ENCODE measurements around the gene PRR30.

Gene PRR30

GRCh38 chr2:27158468-27158867 lies 19.3 kb upstream of the PRR30 start:
- peaks cover 32% of the 10 kb centered on the region for H3F3A ChIP-seq (ENCODE audit: insufficient read depth, low read length)
- H3K27me3 ChIP-seq (replicated peaks; ENCODE audit: insufficient read depth, low read length) = no peaks in the 10 kb centered on the region
- no peaks in the 10 kb centered on the region for H3K9me3 ChIP-seq (replicated peaks; ENCODE audit: insufficient read depth, low read length)
- H3K4me1 ChIP-seq (ENCODE audit: low read length) = peaks cover 51% of the 10 kb centered on the region
- no peaks in the 10 kb centered on the region for H3K36me3 ChIP-seq (replicated peaks; ENCODE audit: insufficient read depth, low read length)
- no peaks in the 10 kb centered on the region for H3K9me2 ChIP-seq (replicated peaks; ENCODE audit: insufficient read depth, low read length)
- H3K79me2 ChIP-seq (ENCODE audit: low read length) = no peaks in the 10 kb centered on the region
- no peak overlapping the region for H3K4me2 ChIP-seq (ENCODE audit: low read depth, low read length)
- H3K9ac ChIP-seq (ENCODE audit: low read length) = no peak overlapping the region
- DNase-seq = no peak
- TF ChIP-seq CTCF (IDR thresholded peaks at IDR 0.05; ENCODE audit: low read length) (no peak), EZH2 (optimal IDR thresholded peaks at IDR 0.05; ENCODE audit: low read depth, low read length) (no peak), EZH2phosphoT487 (IDR thresholded peaks at IDR 0.05; ENCODE audit: low read length) (no peak)
- no peak overlapping the region for H3K4me3 ChIP-seq (ENCODE audit: low read length)
- no peak overlapping the region for H3K27ac ChIP-seq (ENCODE audit: low read length)
- H2AFZ ChIP-seq (ENCODE audit: low read length) = no peak overlapping the region
- no peaks in the 10 kb centered on the region for H4K20me1 ChIP-seq (ENCODE audit: insufficient read depth, low read length)

- Histone ChIP-seq H3K4me1 (ENCODE audit: low read length) (peaks cover 46% of the 10 kb centered on the region), H3K4me2 (ENCODE audit: low read depth, low read length) (no peak overlapping the region), H3F3A (ENCODE audit: insufficient read depth, low read length) (peaks cover 30% of the 10 kb centered on the region), H3K9me3 (replicated peaks; ENCODE audit: insufficient read depth, low read length) (no peaks in the 10 kb centered on the region), H3K36me3 (replicated peaks; ENCODE audit: insufficient read depth, low read length) (no peaks in the 10 kb centered on the region), H3K27ac (ENCODE audit: low read length) (no peak overlapping the region), H3K9ac (ENCODE audit: low read length) (no peak overlapping the region), H3K79me2 (ENCODE audit: low read length) (no peaks in the 10 kb centered on the region), H3K4me3 (ENCODE audit: low read length) (no peak overlapping the region), H3K9me2 (replicated peaks; ENCODE audit: insufficient read depth, low read length) (no peaks in the 10 kb centered on the region), H2AFZ (ENCODE audit: low read length) (no peak overlapping the region), H4K20me1 (ENCODE audit: insufficient read depth, low read length) (no peaks in the 10 kb centered on the region), H3K27me3 (replicated peaks; ENCODE audit: insufficient read depth, low read length) (no peaks in the 10 kb centered on the region)
- no peak for DNase-seq
- no peak for TF ChIP-seq EZH2 (optimal IDR thresholded peaks at IDR 0.05; ENCODE audit: low read depth, low read length)
- no peak for TF ChIP-seq CTCF (IDR thresholded peaks at IDR 0.05; ENCODE audit: low read length)
- TF ChIP-seq EZH2phosphoT487 (IDR thresholded peaks at IDR 0.05; ENCODE audit: low read length) = no peak
Measured at GRCh38 chr2:27155069-27155520, 15.9 kb upstream of the PRR30 start.

GRCh38 chr2:27154488-27154887 lies 15.3 kb upstream of the PRR30 start:
- Histone ChIP-seq H2AFZ (ENCODE audit: low read length) (no peak overlapping the region), H3K9me2 (replicated peaks; ENCODE audit: insufficient read depth, low read length) (no peaks in the 10 kb centered on the region), H3K4me2 (ENCODE audit: low read depth, low read length) (no peak overlapping the region), H3K9me3 (replicated peaks; ENCODE audit: insufficient read depth, low read length) (no peaks in the 10 kb centered on the region), H3K27me3 (replicated peaks; ENCODE audit: insufficient read depth, low read length) (no peaks in the 10 kb centered on the region), H3K9ac (ENCODE audit: low read length) (no peak overlapping the region), H3K27ac (ENCODE audit: low read length) (no peak overlapping the region), H3K4me1 (ENCODE audit: low read length) (peaks cover 46% of the 10 kb centered on the region), H3F3A (ENCODE audit: insufficient read depth, low read length) (peaks cover 30% of the 10 kb centered on the region), H3K36me3 (replicated peaks; ENCODE audit: insufficient read depth, low read length) (no peaks in the 10 kb centered on the region), H3K4me3 (ENCODE audit: low read length) (no peak overlapping the region), H4K20me1 (ENCODE audit: insufficient read depth, low read length) (no peaks in the 10 kb centered on the region), H3K79me2 (ENCODE audit: low read length) (no peaks in the 10 kb centered on the region)
- TF ChIP-seq EZH2 (optimal IDR thresholded peaks at IDR 0.05; ENCODE audit: low read depth, low read length) (no peak), EZH2phosphoT487 (IDR thresholded peaks at IDR 0.05; ENCODE audit: low read length) (no peak), CTCF (IDR thresholded peaks at IDR 0.05; ENCODE audit: low read length) (no peak)
- no peak for DNase-seq
